Measurements from ENCODE around the gene UMPS.
A peak's percentile ranks its signal among the peaks of the same experiment; 100 is the strongest.

The UMPS gene

GRCh38 chr3:124686028-124686670, 44.1 kb upstream of the UMPS start:
- TF ChIP-seq CTCF (IDR thresholded peaks at IDR 0.05; ENCODE audit: extremely low read depth, insufficient read depth, missing control alignments): no peak
- in situ Hi-C loops (cut with MboI; ENCODE audit: low pct_unique_long_range_greater_than_20kb, low sequenced_read_pairs, unreplicated experiment): loop anchor here (5.0 kb wide), 1 partner anchor 124 kb away; no protein-coding TSS in a partner anchor
- DNase-seq (ENCODE audit: low spot score): no peak

- in situ Hi-C loops (cut with MboI; ENCODE audit: low pct_unique_long_range_greater_than_20kb, low sequenced_read_pairs, unreplicated experiment): loop anchor here (5.0 kb wide), 1 partner anchor 127 kb away; no protein-coding TSS in a partner anchor
- DNase-seq (ENCODE audit: low spot score): peak; percentile 82
- TF ChIP-seq CTCF (IDR thresholded peaks at IDR 0.05; ENCODE audit: extremely low read depth, insufficient read depth, missing control alignments): peak; percentile 83
Observed at GRCh38 chr3:124688581-124689454, 41.4 kb upstream of the UMPS start.

- TF ChIP-seq CTCF (IDR thresholded peaks at IDR 0.05; ENCODE audit: extremely low read depth, insufficient read depth, missing control alignments): no peak
- DNase-seq (ENCODE audit: low spot score): no peak
- in situ Hi-C loops (cut with MboI; ENCODE audit: low pct_unique_long_range_greater_than_20kb, low sequenced_read_pairs, unreplicated experiment): no loop called here
Observed at GRCh38 chr3:124691599-124691998, 38.7 kb upstream of the UMPS start.

- no peak for TF ChIP-seq CTCF (IDR thresholded peaks at IDR 0.05; ENCODE audit: extremely low read depth, insufficient read depth, missing control alignments)
- DNase-seq (ENCODE audit: low spot score): no peak
- in situ Hi-C loops (cut with MboI; ENCODE audit: low pct_unique_long_range_greater_than_20kb, low sequenced_read_pairs, unreplicated experiment): no loop called here
Observed at GRCh38 chr3:124694486-124694885, 35.8 kb upstream of the UMPS start.

GRCh38 chr3:124695369-124695768, 34.9 kb upstream of the UMPS start:
- no peak for TF ChIP-seq CTCF (IDR thresholded peaks at IDR 0.05; ENCODE audit: extremely low read depth, insufficient read depth, missing control alignments)
- in situ Hi-C loops (cut with MboI; ENCODE audit: low pct_unique_long_range_greater_than_20kb, low sequenced_read_pairs, unreplicated experiment): no loop called here
- DNase-seq (ENCODE audit: low spot score): no peak

- DNase-seq (ENCODE audit: low spot score): no peak
- in situ Hi-C loops (cut with MboI; ENCODE audit: low pct_unique_long_range_greater_than_20kb, low sequenced_read_pairs, unreplicated experiment): no loop called here
- TF ChIP-seq CTCF (IDR thresholded peaks at IDR 0.05; ENCODE audit: extremely low read depth, insufficient read depth, missing control alignments): no peak
Observed at GRCh38 chr3:124696006-124696405, 34.2 kb upstream of the UMPS start.

All from GM13977 (cell line).